ENCODE results near the gene TPST1.

- TF ChIP-seq GATA2 (IDR thresholded peaks at IDR 0.05; ENCODE audit: low read depth, low read length) (no peak), GATA3 (IDR thresholded peaks at IDR 0.05; ENCODE audit: low read depth, low read length) (no peak)
Measured at GRCh38 chr7:66163186-66163610, 41.9 kb upstream of the TPST1 start.
